Measurements from ENCODE around the gene CTPS1. TPM values are rescaled to one million over a fixed set of nuclear protein-coding genes. Genes with fewer than 3 reads are reported as not detected.

The CTPS1 gene
- total and polyA plus RNA-seq, 2 donors (not counting 1 experiment from before 2014, with no cell fraction given) = 12.1 to 26.5 TPM

DNA sequence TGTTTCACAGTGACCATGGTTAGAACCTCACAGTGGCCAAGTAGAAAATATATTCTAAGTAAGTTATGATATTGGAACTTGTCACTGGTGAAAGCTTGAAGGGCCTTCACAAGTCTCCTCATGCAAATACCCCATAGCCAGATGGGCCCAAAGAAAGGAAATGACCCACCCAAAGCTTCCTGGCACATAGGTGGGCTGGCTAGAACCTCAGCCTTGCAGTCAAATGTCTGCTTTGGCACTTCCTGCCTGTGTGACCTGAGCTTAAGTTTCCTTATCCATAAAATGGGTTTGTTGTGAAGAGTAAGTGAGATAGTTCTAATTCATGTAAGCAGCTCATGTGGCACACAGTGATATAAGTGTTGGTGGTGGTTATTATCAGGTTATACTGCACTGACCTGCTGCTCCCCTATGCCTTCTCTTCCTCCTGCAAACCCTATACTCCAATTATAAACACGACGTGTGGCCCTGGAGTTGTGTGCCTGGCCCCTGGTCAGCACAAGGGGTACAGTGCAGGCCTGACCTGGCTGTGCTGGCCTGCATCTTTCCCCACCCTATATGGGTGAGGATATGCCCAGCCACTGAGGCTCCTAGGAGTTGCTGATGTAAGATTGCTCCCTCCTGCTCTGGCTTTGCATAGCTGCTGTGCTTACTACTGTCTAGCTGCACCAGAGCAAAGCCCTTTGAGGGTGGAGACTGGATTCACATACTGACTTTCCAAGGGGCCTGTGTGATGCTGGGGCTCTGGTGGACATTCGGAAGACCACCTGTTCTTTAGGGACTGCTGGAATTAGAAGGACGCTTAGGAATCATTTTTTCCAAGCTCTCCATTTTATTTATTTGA is 46.7 kb downstream of the CTPS1 start:
- H4K20me1 ChIP-seq (ENCODE audit: control insufficient read depth, extremely low read depth, insufficient read depth, low read length) = no peaks in the 10 kb centered on the region
- peaks cover 4% of the 10 kb centered on the region for H3K36me3 ChIP-seq (ENCODE audit: control insufficient read depth, insufficient read depth, low read length)
- H3K9ac ChIP-seq (ENCODE audit: insufficient read depth, low read length) = no peak overlapping the region
- H3K79me2 ChIP-seq (ENCODE audit: control insufficient read depth, insufficient read depth, low read length) = no peaks in the 10 kb centered on the region
- DNase-seq (ENCODE audit: low read depth in 2 of 2) = no peak
- H3K4me1 ChIP-seq (ENCODE audit: control insufficient read depth, extremely low read depth, insufficient read depth, low read length) = peaks cover 2% of the 10 kb centered on the region
- no peaks in the 10 kb centered on the region for H3K9me3 ChIP-seq (ENCODE audit: control insufficient read depth, insufficient read depth, low read depth, low read length)
- H3K27me3 ChIP-seq (ENCODE audit: control insufficient read depth, insufficient read depth, low read length) = no peaks in the 10 kb centered on the region
- TF ChIP-seq, protein P1, sequence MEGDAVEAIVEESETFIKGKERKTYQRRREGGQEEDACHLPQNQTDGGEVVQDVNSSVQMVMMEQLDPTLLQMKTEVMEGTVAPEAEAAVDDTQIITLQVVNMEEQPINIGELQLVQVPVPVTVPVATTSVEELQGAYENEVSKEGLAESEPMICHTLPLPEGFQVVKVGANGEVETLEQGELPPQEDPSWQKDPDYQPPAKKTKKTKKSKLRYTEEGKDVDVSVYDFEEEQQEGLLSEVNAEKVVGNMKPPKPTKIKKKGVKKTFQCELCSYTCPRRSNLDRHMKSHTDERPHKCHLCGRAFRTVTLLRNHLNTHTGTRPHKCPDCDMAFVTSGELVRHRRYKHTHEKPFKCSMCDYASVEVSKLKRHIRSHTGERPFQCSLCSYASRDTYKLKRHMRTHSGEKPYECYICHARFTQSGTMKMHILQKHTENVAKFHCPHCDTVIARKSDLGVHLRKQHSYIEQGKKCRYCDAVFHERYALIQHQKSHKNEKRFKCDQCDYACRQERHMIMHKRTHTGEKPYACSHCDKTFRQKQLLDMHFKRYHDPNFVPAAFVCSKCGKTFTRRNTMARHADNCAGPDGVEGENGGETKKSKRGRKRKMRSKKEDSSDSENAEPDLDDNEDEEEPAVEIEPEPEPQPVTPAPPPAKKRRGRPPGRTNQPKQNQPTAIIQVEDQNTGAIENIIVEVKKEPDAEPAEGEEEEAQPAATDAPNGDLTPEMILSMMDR (conservative IDR thresholded peaks at IDR 0.05 in 1 of 2, IDR thresholded peaks at IDR 0.05 in 1 of 2; ENCODE audit: low read depth in 1 of 2, low read length in 2 of 2) = no peak
- no peak for TF ChIP-seq EZH2 (IDR thresholded peaks at IDR 0.05; ENCODE audit: low read length, missing control alignments)
- no peak overlapping the region for H3K27ac ChIP-seq (ENCODE audit: insufficient read depth, low read length)
- no peak overlapping the region for H3K4me3 ChIP-seq (replicated peaks in 1 of 4; ENCODE audit: control extremely low read depth in 1 of 4, insufficient read depth in 1 of 4, low read depth in 3 of 4, low read length in 4 of 4)
- no peak overlapping the region for H3K4me2 ChIP-seq (ENCODE audit: extremely low read depth, insufficient read depth, low read length)
- no peak overlapping the region for H2AFZ ChIP-seq (ENCODE audit: low read length)

DNA sequence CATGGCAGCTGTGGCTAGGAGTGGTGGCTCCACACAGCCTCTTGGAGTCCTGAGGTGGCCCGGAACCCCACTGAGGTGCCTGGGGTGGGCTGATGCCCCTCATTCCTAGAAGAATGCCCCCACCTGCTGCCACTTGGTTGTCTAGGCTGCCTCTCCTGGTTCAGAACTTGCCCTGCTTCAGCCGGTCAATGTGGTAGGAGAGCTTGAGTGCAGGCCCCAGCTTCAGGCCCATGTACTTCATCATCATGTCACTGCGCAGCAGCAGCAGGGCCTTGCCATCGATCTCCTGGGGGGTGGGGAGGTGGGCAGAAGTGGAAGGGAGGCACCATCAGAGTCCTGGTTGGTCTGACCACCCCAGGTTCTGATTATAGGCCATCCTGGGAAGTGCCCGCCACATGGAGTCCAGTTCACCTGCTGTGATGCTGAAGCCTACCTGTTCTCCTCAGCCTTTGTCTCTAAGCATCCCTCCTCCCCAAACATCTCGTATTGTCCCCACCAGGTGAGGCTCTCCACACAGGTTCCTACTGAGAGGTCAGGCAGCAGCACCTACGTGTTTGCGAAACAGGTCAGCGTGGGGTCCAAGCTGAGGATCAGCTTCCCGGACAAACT is 48.6 kb downstream of the CTPS1 start:
- Histone ChIP-seq H3K79me2 (ENCODE audit: control insufficient read depth, insufficient read depth, low read length) (no peaks in the 10 kb centered on the region), H3K4me2 (ENCODE audit: extremely low read depth, insufficient read depth, low read length) (no peak overlapping the region), H3K27me3 (ENCODE audit: control insufficient read depth, insufficient read depth, low read length) (no peaks in the 10 kb centered on the region), H2AFZ (ENCODE audit: low read length) (no peak overlapping the region), H3K4me3 (replicated peaks in 1 of 4; ENCODE audit: control extremely low read depth in 1 of 4, insufficient read depth in 1 of 4, low read depth in 3 of 4, low read length in 4 of 4) (no peak overlapping the region), H4K20me1 (ENCODE audit: control insufficient read depth, extremely low read depth, insufficient read depth, low read length) (no peaks in the 10 kb centered on the region), H3K9me3 (ENCODE audit: control insufficient read depth, insufficient read depth, low read depth, low read length) (no peaks in the 10 kb centered on the region), H3K27ac (ENCODE audit: insufficient read depth, low read length) (no peak overlapping the region), H3K36me3 (ENCODE audit: control insufficient read depth, insufficient read depth, low read length) (peaks cover 4% of the 10 kb centered on the region), H3K4me1 (ENCODE audit: control insufficient read depth, extremely low read depth, insufficient read depth, low read length) (no peaks in the 10 kb centered on the region), H3K9ac (ENCODE audit: insufficient read depth, low read length) (no peak overlapping the region)
- DNase-seq (ENCODE audit: low read depth in 2 of 2) = no peak
- TF ChIP-seq EZH2 (IDR thresholded peaks at IDR 0.05; ENCODE audit: low read length, missing control alignments) = no peak
- TF ChIP-seq, protein P1 (conservative IDR thresholded peaks at IDR 0.05 in 1 of 2, IDR thresholded peaks at IDR 0.05 in 1 of 2; ENCODE audit: low read depth in 1 of 2, low read length in 2 of 2) = no peak

DNA sequence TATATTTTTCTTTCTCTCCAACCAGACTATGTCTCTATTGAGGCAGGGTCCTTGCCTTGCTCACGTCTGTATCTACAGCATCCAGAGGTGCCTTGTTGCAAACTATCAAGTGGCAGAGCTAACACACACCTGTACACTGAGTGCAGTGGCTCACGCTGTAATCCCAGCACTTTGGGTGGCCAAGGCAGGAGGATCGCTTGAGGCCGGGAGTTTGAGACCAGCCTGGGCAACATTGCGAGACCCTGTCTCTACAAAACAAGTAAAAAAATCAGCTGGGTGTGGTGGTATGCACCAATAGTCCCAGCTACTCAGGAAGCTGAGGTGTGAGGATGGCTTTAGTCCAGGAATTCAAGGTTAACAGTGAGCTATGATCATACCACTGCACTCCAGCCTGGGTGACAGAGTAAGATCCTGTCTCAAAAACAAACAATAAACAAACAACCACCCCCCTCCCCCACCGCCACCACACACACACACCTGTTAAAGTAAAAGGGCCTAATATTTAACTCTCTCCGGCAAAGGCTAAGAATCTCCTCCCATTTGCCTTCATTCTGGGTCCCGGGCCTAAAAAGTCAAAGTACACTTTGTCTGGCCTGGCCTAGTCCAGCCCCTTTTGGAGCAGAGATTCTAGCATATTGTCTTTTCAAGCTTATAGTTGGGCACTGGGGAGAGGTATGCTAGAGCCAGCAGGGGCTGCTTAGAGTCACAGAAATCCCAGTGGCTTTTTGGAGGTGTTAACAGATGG is 51.5 kb downstream of the CTPS1 start:
- H3K79me2 ChIP-seq (ENCODE audit: control insufficient read depth, insufficient read depth, low read length) = no peaks in the 10 kb centered on the region
- H2AFZ ChIP-seq (ENCODE audit: low read length) = no peak overlapping the region
- no peaks in the 10 kb centered on the region for H3K9me3 ChIP-seq (ENCODE audit: control insufficient read depth, insufficient read depth, low read depth, low read length)
- DNase-seq (ENCODE audit: low read depth in 2 of 2) = no peak
- TF ChIP-seq EZH2 (IDR thresholded peaks at IDR 0.05; ENCODE audit: low read length, missing control alignments) = no peak
- TF ChIP-seq, protein P1 (conservative IDR thresholded peaks at IDR 0.05 in 1 of 2, IDR thresholded peaks at IDR 0.05 in 1 of 2; ENCODE audit: low read depth in 1 of 2, low read length in 2 of 2) = no peak
- no peaks in the 10 kb centered on the region for H3K4me1 ChIP-seq (ENCODE audit: control insufficient read depth, extremely low read depth, insufficient read depth, low read length)
- no peak overlapping the region for H3K27ac ChIP-seq (ENCODE audit: insufficient read depth, low read length)
- no peak overlapping the region for H3K9ac ChIP-seq (ENCODE audit: insufficient read depth, low read length)
- no peaks in the 10 kb centered on the region for H3K27me3 ChIP-seq (ENCODE audit: control insufficient read depth, insufficient read depth, low read length)
- peaks cover 4% of the 10 kb centered on the region for H3K36me3 ChIP-seq (ENCODE audit: control insufficient read depth, insufficient read depth, low read length)
- no peak overlapping the region for H3K4me3 ChIP-seq (replicated peaks in 1 of 4; ENCODE audit: control extremely low read depth in 1 of 4, insufficient read depth in 1 of 4, low read depth in 3 of 4, low read length in 4 of 4)
- no peaks in the 10 kb centered on the region for H4K20me1 ChIP-seq (ENCODE audit: control insufficient read depth, extremely low read depth, insufficient read depth, low read length)
- no peak overlapping the region for H3K4me2 ChIP-seq (ENCODE audit: extremely low read depth, insufficient read depth, low read length)

Measured in fibroblast of lung (primary cell).